GM23338 (cell line): ENCODE results near the gene SIRT3. TPM values are rescaled to one million over a fixed set of nuclear protein-coding genes. Genes with fewer than 3 reads are reported as not detected.

Experiments
- ATAC-seq: fragments of 200-7000 bp; cut with Tn5 transposase; 3 replicates; pipeline ENCODE4 v1.9.1; 2020
- DNase-seq: peaks from one replicate; pipeline ENCODE4 v3.0.0-alpha.2; 2015; ENCODE audit warnings: low spot score
- H2AFZ ChIP-seq: fragments of 200-600 bp; sonication (generic); 2 replicates; pipeline ENCODE4 v1.8.0; 2016; ENCODE audit warnings: antibody characterized with exemption, mild to moderate bottlenecking, moderate library complexity
- H3F3A ChIP-seq: fragments of 200-600 bp; sonication (generic); replicated peaks from 2 replicates; pipeline ENCODE4 v1.8.0; 2017; ENCODE audit warnings: antibody characterized with exemption, mixed run types, low read depth
- H3K27ac ChIP-seq: fragments of 200-600 bp; sonication (generic); 2 replicates; pipeline ENCODE4 v1.6.1; 2016; ENCODE audit warnings: low read depth
- H3K27me3 ChIP-seq: fragments of 200-600 bp; sonication (generic); 2 replicates; pipeline ENCODE4 v1.8.0; 2016; ENCODE audit warnings: mild to moderate bottlenecking, mixed run types, moderate library complexity; ENCODE audit not compliant: insufficient read depth
- H3K36me3 ChIP-seq: fragments of 200-600 bp; sonication (generic); 2 replicates; pipeline ENCODE4 v1.8.0; 2016; ENCODE audit warnings: mild to moderate bottlenecking; ENCODE audit not compliant: insufficient read depth
- H3K4me1 ChIP-seq: fragments of 200-600 bp; sonication (generic); 2 replicates; pipeline ENCODE4 v1.8.0; 2016; ENCODE audit warnings: mild to moderate bottlenecking, moderate library complexity; ENCODE audit not compliant: insufficient read depth
- H3K4me2 ChIP-seq: fragments of 200-600 bp; sonication (generic); 2 replicates; pipeline ENCODE4 v1.7.1; 2017; ENCODE audit warnings: mixed run types
- H3K4me3 ChIP-seq: fragments of 200-600 bp; sonication (generic); 2 replicates; pipeline ENCODE4 v1.6.1; 2016; ENCODE audit warnings: mixed run types
- H3K79me2 ChIP-seq: fragments of 200-600 bp; sonication (generic); replicated peaks from 2 replicates; pipeline ENCODE4 v1.8.0; 2017; ENCODE audit warnings: mild to moderate bottlenecking; ENCODE audit not compliant: insufficient read depth
- H3K9me2 ChIP-seq: fragments of 200-600 bp; sonication (generic); 2 replicates; pipeline ENCODE4 v1.8.0; 2017; ENCODE audit not compliant: insufficient read depth
- H4K20me1 ChIP-seq: fragments of 200-600 bp; sonication (generic); replicated peaks from 2 replicates; pipeline ENCODE4 v1.8.0; 2017; ENCODE audit warnings: mild to moderate bottlenecking; ENCODE audit not compliant: insufficient read depth
- H3K27ac Mint-ChIP-seq: 2 replicates; pipeline ENCODE4 v1.8.0; 2020; ENCODE audit warnings: inconsistent platforms, mild to moderate bottlenecking, moderate library complexity, mixed read lengths
- H3K27me3 Mint-ChIP-seq: 3 replicates; pipeline ENCODE4 v1.8.0; 2022; ENCODE audit warnings: low read depth, mild to moderate bottlenecking, moderate library complexity, mixed read lengths, inconsistent platforms; ENCODE audit not compliant: insufficient read depth, poor library complexity
- H3K36me3 Mint-ChIP-seq: 3 replicates; pipeline ENCODE4 v1.8.0; 2021; ENCODE audit warnings: low read depth, mild to moderate bottlenecking, inconsistent platforms, moderate library complexity, mixed read lengths
- H3K4me1 Mint-ChIP-seq: 3 replicates; pipeline ENCODE4 v1.8.0; 2020; ENCODE audit warnings: mild to moderate bottlenecking, inconsistent platforms, mixed read lengths
- H3K4me3 Mint-ChIP-seq: 3 replicates; pipeline ENCODE4 v1.8.0; 2021; ENCODE audit warnings: moderate library complexity, mild to moderate bottlenecking, inconsistent platforms, mixed read lengths
- H3K9me3 Mint-ChIP-seq: 3 replicates; pipeline ENCODE4 v1.8.0; 2020; ENCODE audit warnings: moderate library complexity, mild to moderate bottlenecking, inconsistent platforms, mixed read lengths
- CREB1 ChIP-seq: fragments of 250-450 bp; sonication (Bioruptor Pico); IDR thresholded peaks from 2 replicates; pipeline ENCODE4 v1.5.0; 2020; ENCODE audit warnings: low read depth, mild to moderate bottlenecking, moderate library complexity
- EZH2 ChIP-seq: fragments of 200-600 bp; sonication (generic); IDR thresholded peaks from one replicate; pipeline ENCODE4 v1.8.0; 2017; ENCODE audit warnings: antibody characterized with exemption, mild to moderate bottlenecking, low read depth; ENCODE audit not compliant: unreplicated experiment
- EZH2phosphoT487 ChIP-seq: fragments of 200-600 bp; sonication (generic); IDR thresholded peaks from one replicate; pipeline ENCODE4 v1.8.1; 2018; ENCODE audit warnings: antibody characterized with exemption; ENCODE audit not compliant: unreplicated experiment
- NANOG ChIP-seq: IDR thresholded peaks from 2 replicates; pipeline ENCODE4 v1.6.1; 2016; ENCODE audit warnings: antibody characterized with exemption, borderline replicate concordance
- POLR2AphosphoS5 ChIP-seq: IDR thresholded peaks from 2 replicates; pipeline ENCODE4 v1.6.1; 2016; ENCODE audit warnings: antibody characterized with exemption, low read depth
- STAT1 ChIP-seq: IDR thresholded peaks from one replicate; pipeline ENCODE4 v1.6.1; 2016; ENCODE audit warnings: antibody characterized with exemption; ENCODE audit not compliant: unreplicated experiment
- ZNF114 ChIP-seq: fragments of 250-450 bp; sonication (Bioruptor Pico); IDR thresholded peaks from 2 replicates; pipeline ENCODE4 v1.5.0; 2020; ENCODE audit warnings: mild to moderate bottlenecking, moderate library complexity
- ZNF331 ChIP-seq: fragments of 250-450 bp; sonication (Bioruptor Pico); IDR thresholded peaks from 2 replicates; pipeline ENCODE4 v1.5.0; 2020; ENCODE audit warnings: low read depth, mild to moderate bottlenecking, moderate library complexity
- polyA plus RNA-seq: library from polyadenylated mRNA; unstranded; fragments of >200 nt; fragmentation: Nextera tagmentation; extraction: Ambion mirVana; gene quantifications from 2 replicates; pipeline ENCODE4 v1.2.1, GENCODE V29; 2016
- total RNA-seq: library from RNA; depleted of rRNA; stranded (reverse); fragments of >200 nt; shearing (Covaris generic); gene quantifications from 2 replicates; pipeline ENCODE4 v1.2.3, GENCODE V29; 2014
- TF ChIP-seq, protein P1 (sequence below): IDR thresholded peaks from one replicate; pipeline ENCODE4 v1.6.1; 2018; ENCODE audit warnings: antibody characterized with exemption; ENCODE audit not compliant: unreplicated experiment
- TF ChIP-seq, protein P2 (sequence below), 2 experiments: fragments of 200-600 bp in 1 of 2; sonication (generic) in 1 of 2; conservative IDR thresholded peaks; 2 replicates each; pipeline versions ENCODE4 v1.5.1 to v1.6.1; 2016 to 2017; ENCODE audit warnings: antibody characterized with exemption in 2 of 2, low read depth in 2 of 2, mild to moderate bottlenecking in 2 of 2, moderate library complexity in 1 of 2

The SIRT3 gene
- total and polyA plus RNA-seq, 2 experiments from 2014 or later, result 7.0 to 11.4 TPM

DNA sequence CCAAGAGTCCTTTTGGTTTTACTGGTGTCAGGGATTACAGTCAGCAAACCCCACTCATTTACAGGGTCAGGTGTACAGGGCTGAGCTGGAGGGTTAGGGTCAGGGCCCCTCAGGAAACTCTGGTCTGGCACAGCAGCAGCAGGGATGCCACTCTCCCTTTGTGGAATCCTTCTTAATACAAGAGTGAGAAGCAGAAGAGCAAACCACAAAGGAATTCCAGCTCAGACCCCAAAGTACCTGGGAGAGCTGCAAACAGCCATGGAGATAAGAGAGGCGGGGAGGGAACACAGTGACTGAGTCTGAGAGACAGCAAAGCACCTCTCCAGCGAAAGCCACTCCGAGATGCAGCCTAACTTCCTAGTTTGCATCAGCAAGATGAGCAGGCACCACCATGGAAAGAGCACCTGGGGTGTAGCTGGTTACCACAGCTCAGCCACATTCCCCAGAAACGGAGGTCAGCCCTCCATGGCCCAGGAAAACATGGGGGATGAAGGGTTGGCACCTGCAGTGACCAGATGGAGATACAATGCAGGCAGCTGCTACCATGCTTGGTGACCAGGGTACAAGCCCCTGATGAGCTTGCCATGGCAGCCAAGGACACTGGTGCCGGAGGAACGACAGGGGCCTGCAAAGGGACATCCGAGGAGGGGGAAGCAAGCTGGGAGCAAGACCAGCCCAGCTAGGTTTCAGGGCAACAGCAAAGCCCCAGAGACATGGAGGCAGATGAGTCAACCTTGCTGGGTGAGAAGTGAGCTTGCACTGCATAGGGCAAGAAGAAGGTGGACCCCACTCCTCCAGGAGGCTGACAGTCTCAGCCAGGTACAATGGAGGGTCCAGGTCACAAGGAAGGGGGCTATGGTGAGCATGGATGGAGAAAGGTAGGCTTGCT lies 32.8 kb downstream of the SIRT3 start:
- DNase-seq, result no peak
- H3K4me2 ChIP-seq, result no peak overlapping the region
- H3K4me3 Mint-ChIP-seq, result no peak overlapping the region

DNA sequence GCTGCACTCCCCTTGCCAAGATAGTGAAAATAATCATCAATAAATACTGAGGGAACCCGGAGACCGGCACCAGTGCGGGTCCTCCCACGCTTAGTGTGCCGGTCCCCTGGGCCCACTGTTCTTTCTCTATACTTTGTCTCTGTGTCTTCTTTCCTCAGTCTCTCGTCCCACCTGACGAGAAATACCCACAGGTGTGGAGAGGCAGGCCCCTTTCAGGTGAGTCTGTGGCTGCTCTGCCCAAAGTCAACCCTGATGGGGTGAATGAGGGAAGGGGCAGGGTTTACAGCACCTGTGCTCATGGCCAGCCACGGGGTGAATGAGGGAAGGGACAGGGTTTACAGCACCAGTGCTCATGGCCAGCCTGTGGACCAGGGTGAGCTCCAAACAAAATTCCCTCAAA lies 33.7 kb downstream of the SIRT3 start:
- H4K20me1 ChIP-seq, result peaks cover 4% of the 10 kb centered on the region; the same call in 1 of the 2 replicates
- H3K27me3 ChIP-seq, result no peaks in the 10 kb centered on the region
- no peak overlapping the region for H3K27ac Mint-ChIP-seq
- H3K79me2 ChIP-seq, result peaks cover 13% of the 10 kb centered on the region
- H3F3A ChIP-seq, result peaks cover under 1% of the 10 kb centered on the region
- no peaks in the 10 kb centered on the region; the same call in 2 of the 3 replicates for H3K9me3 Mint-ChIP-seq
- peaks cover 15% of the 10 kb centered on the region for H3K27me3 Mint-ChIP-seq
- H3K4me2 ChIP-seq, result no peak overlapping the region
- ATAC-seq (no peak), DNase-seq (no peak)
- H3K4me3 Mint-ChIP-seq, result no peak overlapping the region
- H3K4me1 Mint-ChIP-seq, result peaks cover 4% of the 10 kb centered on the region; the same call in 1 of the 3 replicates
- H3K4me3 ChIP-seq, result no peak overlapping the region
- no peaks in the 10 kb centered on the region for H3K36me3 ChIP-seq
- no peak overlapping the region for H3K27ac ChIP-seq
- peaks cover 5% of the 10 kb centered on the region; the same call in 1 of the 2 replicates for H3K4me1 ChIP-seq
- no peak overlapping the region for H2AFZ ChIP-seq
- H3K9me2 ChIP-seq, result no peaks in the 10 kb centered on the region
- H3K36me3 Mint-ChIP-seq, result peaks cover 15% of the 10 kb centered on the region
- TF ChIP-seq NANOG (no peak), STAT1 (no peak), EZH2 (no peak), POLR2AphosphoS5 (no peak), CREB1 (no peak)
- TF ChIP-seq, protein P1, sequence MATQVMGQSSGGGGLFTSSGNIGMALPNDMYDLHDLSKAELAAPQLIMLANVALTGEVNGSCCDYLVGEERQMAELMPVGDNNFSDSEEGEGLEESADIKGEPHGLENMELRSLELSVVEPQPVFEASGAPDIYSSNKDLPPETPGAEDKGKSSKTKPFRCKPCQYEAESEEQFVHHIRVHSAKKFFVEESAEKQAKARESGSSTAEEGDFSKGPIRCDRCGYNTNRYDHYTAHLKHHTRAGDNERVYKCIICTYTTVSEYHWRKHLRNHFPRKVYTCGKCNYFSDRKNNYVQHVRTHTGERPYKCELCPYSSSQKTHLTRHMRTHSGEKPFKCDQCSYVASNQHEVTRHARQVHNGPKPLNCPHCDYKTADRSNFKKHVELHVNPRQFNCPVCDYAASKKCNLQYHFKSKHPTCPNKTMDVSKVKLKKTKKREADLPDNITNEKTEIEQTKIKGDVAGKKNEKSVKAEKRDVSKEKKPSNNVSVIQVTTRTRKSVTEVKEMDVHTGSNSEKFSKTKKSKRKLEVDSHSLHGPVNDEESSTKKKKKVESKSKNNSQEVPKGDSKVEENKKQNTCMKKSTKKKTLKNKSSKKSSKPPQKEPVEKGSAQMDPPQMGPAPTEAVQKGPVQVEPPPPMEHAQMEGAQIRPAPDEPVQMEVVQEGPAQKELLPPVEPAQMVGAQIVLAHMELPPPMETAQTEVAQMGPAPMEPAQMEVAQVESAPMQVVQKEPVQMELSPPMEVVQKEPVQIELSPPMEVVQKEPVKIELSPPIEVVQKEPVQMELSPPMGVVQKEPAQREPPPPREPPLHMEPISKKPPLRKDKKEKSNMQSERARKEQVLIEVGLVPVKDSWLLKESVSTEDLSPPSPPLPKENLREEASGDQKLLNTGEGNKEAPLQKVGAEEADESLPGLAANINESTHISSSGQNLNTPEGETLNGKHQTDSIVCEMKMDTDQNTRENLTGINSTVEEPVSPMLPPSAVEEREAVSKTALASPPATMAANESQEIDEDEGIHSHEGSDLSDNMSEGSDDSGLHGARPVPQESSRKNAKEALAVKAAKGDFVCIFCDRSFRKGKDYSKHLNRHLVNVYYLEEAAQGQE, result no peak
- TF ChIP-seq, protein P2, sequence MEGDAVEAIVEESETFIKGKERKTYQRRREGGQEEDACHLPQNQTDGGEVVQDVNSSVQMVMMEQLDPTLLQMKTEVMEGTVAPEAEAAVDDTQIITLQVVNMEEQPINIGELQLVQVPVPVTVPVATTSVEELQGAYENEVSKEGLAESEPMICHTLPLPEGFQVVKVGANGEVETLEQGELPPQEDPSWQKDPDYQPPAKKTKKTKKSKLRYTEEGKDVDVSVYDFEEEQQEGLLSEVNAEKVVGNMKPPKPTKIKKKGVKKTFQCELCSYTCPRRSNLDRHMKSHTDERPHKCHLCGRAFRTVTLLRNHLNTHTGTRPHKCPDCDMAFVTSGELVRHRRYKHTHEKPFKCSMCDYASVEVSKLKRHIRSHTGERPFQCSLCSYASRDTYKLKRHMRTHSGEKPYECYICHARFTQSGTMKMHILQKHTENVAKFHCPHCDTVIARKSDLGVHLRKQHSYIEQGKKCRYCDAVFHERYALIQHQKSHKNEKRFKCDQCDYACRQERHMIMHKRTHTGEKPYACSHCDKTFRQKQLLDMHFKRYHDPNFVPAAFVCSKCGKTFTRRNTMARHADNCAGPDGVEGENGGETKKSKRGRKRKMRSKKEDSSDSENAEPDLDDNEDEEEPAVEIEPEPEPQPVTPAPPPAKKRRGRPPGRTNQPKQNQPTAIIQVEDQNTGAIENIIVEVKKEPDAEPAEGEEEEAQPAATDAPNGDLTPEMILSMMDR (conservative IDR thresholded peaks at IDR 0.05; ENCODE audit: low read depth in 2 of 2), result no peak

More for the DNA sequence above, 32.8 kb downstream of the SIRT3 start:
- Mint-ChIP-seq H3K27me3 (peaks cover 18% of the 10 kb centered on the region), H3K36me3 (peaks cover 21% of the 10 kb centered on the region), H3K9me3 (no peaks in the 10 kb centered on the region; the same call in 2 of the 3 replicates), H3K4me1 (peaks cover 4% of the 10 kb centered on the region; the same call in 1 of the 3 replicates), H3K27ac (no peak overlapping the region)
- no peak overlapping the region for H3K27ac ChIP-seq
- no peaks in the 10 kb centered on the region for H3K36me3 ChIP-seq
- no peak overlapping the region for H3K4me3 ChIP-seq
- H3K79me2 ChIP-seq, result peaks cover 16% of the 10 kb centered on the region
- H3K27me3 ChIP-seq, result no peaks in the 10 kb centered on the region
- H2AFZ ChIP-seq, result no peak overlapping the region
- peaks cover 9% of the 10 kb centered on the region for H3F3A ChIP-seq
- H4K20me1 ChIP-seq, result peaks cover 4% of the 10 kb centered on the region; the same call in 1 of the 2 replicates
- no peak for ATAC-seq
- TF ChIP-seq EZH2 (no peak), ZNF331 (CRISPR knock-in tag) (no peak), STAT1 (no peak), ZNF114 (CRISPR knock-in tag) (no peak), EZH2phosphoT487 (no peak), POLR2AphosphoS5 (peak; percentile 6; the same call in 1 of the 2 replicates)
- no peaks in the 10 kb centered on the region for H3K9me2 ChIP-seq
- peaks cover 5% of the 10 kb centered on the region; the same call in 1 of the 2 replicates for H3K4me1 ChIP-seq
